ENCODE measurements around the gene PRKN.

DNA sequence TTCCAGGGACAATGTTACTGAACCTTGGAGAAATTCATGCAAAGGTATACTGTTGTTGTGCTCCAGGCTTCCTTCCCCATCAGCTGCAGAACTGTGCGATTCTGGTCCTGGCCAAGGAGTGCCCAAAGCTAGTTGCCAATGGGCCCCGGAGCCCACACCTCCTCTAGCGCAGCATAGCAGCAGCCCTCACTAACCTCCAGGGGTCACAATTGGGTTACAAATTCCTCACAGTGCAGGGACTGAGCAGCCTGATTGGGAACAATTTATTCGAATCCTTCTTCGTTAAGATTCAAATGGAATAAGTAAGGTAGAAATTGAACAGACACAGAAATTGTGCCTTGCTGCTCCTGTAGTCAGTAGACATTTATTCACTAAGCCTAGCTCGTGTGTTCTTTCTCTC, 284.9 kb downstream of the PRKN start:
- TF ChIP-seq NFRKB (IDR thresholded peaks at IDR 0.05) (no peak), ARNT (IDR thresholded peaks at IDR 0.05) (no peak), SP1 (IDR thresholded peaks at IDR 0.05) (no peak), ELF4 (IDR thresholded peaks at IDR 0.05) (no peak), FOXM1 (IDR thresholded peaks at IDR 0.05; ENCODE audit: borderline replicate concordance) (no peak), SUZ12 (IDR thresholded peaks at IDR 0.05) (no peak), CTBP1 (IDR thresholded peaks at IDR 0.05; ENCODE audit: borderline replicate concordance) (no peak), TARDBP (IDR thresholded peaks at IDR 0.05) (no peak)

All from HEK293T (cell line).